HepG2 (cell line): ENCODE results near the gene MVB12A. TPM values are rescaled to one million over a fixed set of nuclear protein-coding genes. Genes with fewer than 3 reads are reported as not detected.

Experiments
- FOXA3 ChIP-seq: IDR thresholded peaks from 2 replicates; pipeline ENCODE4 v1.6.1; 2016; ENCODE audit warnings: missing genetic modification reagents, missing compliant biosample characterization
- GATA4 ChIP-seq: sonication (generic); IDR thresholded peaks from 2 replicates; pipeline ENCODE4 v1.6.1; 2016; ENCODE audit warnings: antibody characterized with exemption, low read depth, borderline replicate concordance
- GATAD1 ChIP-seq: IDR thresholded peaks from 2 replicates; pipeline ENCODE4 v1.6.1; 2016; ENCODE audit warnings: missing genetic modification reagents, missing compliant biosample characterization
- GZF1 ChIP-seq: sonication (generic); formaldehyde crosslinking; IDR thresholded peaks from 2 replicates; pipeline ENCODE4 v1.5.1; 2020; ENCODE audit warnings: mild to moderate bottlenecking, missing genetic modification reagents
- HDAC2 ChIP-seq: sonication (generic); formaldehyde crosslinking; IDR thresholded peaks from 2 replicates; pipeline ENCODE4 v1.4.0; 2020; ENCODE audit warnings: missing genetic modification reagents
- HNF4G ChIP-seq, 2 experiments: sonication (generic) in 1 of 2; formaldehyde crosslinking in 1 of 2; IDR thresholded peaks; 2 replicates each; pipeline versions ENCODE4 v1.4.0 to v1.6.1; 2011 to 2020; ENCODE audit warnings: borderline replicate concordance in 2 of 2, low read depth in 2 of 2, mild to moderate bottlenecking in 2 of 2, low read length in 1 of 2, missing genetic modification reagents in 1 of 2, moderate library complexity in 1 of 2
- LBX2 ChIP-seq: sonication (generic); formaldehyde crosslinking; IDR thresholded peaks from 2 replicates; pipeline ENCODE4 v1.5.0; 2020; ENCODE audit warnings: missing genetic modification reagents, mild to moderate bottlenecking, borderline replicate concordance
- NR2C2 ChIP-seq: sonication (generic); formaldehyde crosslinking; IDR thresholded peaks from 2 replicates; pipeline ENCODE4 v1.4.0; 2020; ENCODE audit warnings: missing genetic modification reagents, mild to moderate bottlenecking, moderate library complexity, borderline replicate concordance
- PHF5A ChIP-seq: IDR thresholded peaks from one replicate; pipeline ENCODE4 v1.6.1; 2018; ENCODE audit warnings: low read depth, missing genetic modification reagents; ENCODE audit not compliant: unreplicated experiment
- SMARCC2 ChIP-seq: fragments of 450-650 bp; IDR thresholded peaks from 2 replicates; pipeline ENCODE4 v1.6.1; 2017; ENCODE audit warnings: antibody characterized with exemption, mild to moderate bottlenecking
- TCF7 ChIP-seq: sonication (generic); IDR thresholded peaks from 2 replicates; pipeline ENCODE4 v1.6.1; 2016; ENCODE audit warnings: antibody characterized with exemption, low read depth
- THAP9 ChIP-seq: sonication (generic); formaldehyde crosslinking; IDR thresholded peaks from 2 replicates; pipeline ENCODE4; 2020; ENCODE audit warnings: missing genetic modification reagents, mild to moderate bottlenecking, borderline replicate concordance
- THYN1 ChIP-seq: sonication (generic); formaldehyde crosslinking; IDR thresholded peaks from 2 replicates; pipeline ENCODE4 v1.8.1; 2023; ENCODE audit warnings: low read depth, mild to moderate bottlenecking, moderate library complexity, missing genetic modification reagents, borderline replicate concordance
- YEATS2 ChIP-seq: sonication (generic); formaldehyde crosslinking; IDR thresholded peaks from 2 replicates; pipeline ENCODE4 v1.4.0; 2020; ENCODE audit warnings: missing genetic modification reagents, borderline replicate concordance
- YEATS4 ChIP-seq: sonication (generic); formaldehyde crosslinking; IDR thresholded peaks from 2 replicates; pipeline ENCODE4 v1.4.0; 2020; ENCODE audit warnings: missing genetic modification reagents, borderline replicate concordance
- ZEB1 ChIP-seq: IDR thresholded peaks from 2 replicates; pipeline ENCODE4 v1.6.1; 2012; ENCODE audit warnings: mild to moderate bottlenecking, low read depth, inconsistent platforms; ENCODE audit not compliant: insufficient replicate concordance
- ZNF10 ChIP-seq: sonication (generic); formaldehyde crosslinking; IDR thresholded peaks from 2 replicates; pipeline ENCODE4 v1.4.0; 2020; ENCODE audit warnings: mild to moderate bottlenecking, low read depth, missing genetic modification reagents, borderline replicate concordance
- ZNF17 ChIP-seq: sonication (generic); formaldehyde crosslinking; IDR thresholded peaks from 2 replicates; pipeline ENCODE4 v1.5.0; 2020; ENCODE audit warnings: mild to moderate bottlenecking, missing genetic modification reagents
- ZNF567 ChIP-seq: sonication (generic); formaldehyde crosslinking; IDR thresholded peaks from 2 replicates; pipeline ENCODE4 v1.8.1; 2023; ENCODE audit warnings: mild to moderate bottlenecking, missing genetic modification reagents, borderline replicate concordance
- ZNF770 ChIP-seq: sonication (generic); formaldehyde crosslinking; IDR thresholded peaks from 2 replicates; pipeline ENCODE4 v1.5.0; 2020; ENCODE audit warnings: mild to moderate bottlenecking, missing genetic modification reagents
- polyA plus RNA-seq, 8 experiments: library from polyadenylated mRNA; depleted of rRNA in 3 of 8; stranded (reverse) in 7 of 8; unstranded in 1 of 8; fragments of >200 nt; fragmentation: Illumina TruSeq in 4 of 8; extraction: Trizol in 4 of 8; gene quantifications; 2 replicates each; pipeline versions ENCODE4 v1.2.1 to v1.2.3, GENCODE V29; 2011 to 2016; ENCODE audit warnings: low read depth in 4 of 8, missing spikeins in 1 of 8, mixed read lengths in 1 of 8; ENCODE audit not compliant: insufficient read depth in 1 of 8
- total RNA-seq, 5 experiments: library from RNA; depleted of rRNA; stranded (reverse); fragments of >200 nt; fragmentation: Illumina TruSeq; extraction: Trizol; gene quantifications; 2 replicates each; pipeline ENCODE4 v1.2.3, GENCODE V29; 2016; ENCODE audit warnings: low read depth in 1 of 5

MVB12A gene
- total and polyA plus RNA-seq, 2 of the 13 experiments (the other 11 are each of a cell fraction or from before 2014, with no cell fraction given), result 35.7 to 36.1 TPM

GRCh38 chr19:17405250-17406045, 14.4 kb upstream of the MVB12A start, which contains the start of gene BST2 (continued):
- TF ChIP-seq ZNF770 (CRISPR knock-in tag) (peak; percentile 60), GATA4 (peak; percentile 69; the same call in 1 of the 2 replicates), GZF1 (no peak), ZNF10 (CRISPR knock-in tag) (no peak), NR2C2 (peak; percentile 46; the same call in 1 of the 2 replicates), YEATS4 (CRISPR knock-in tag) (peak; percentile 68; the same call in 1 of the 2 replicates), TCF7 (no peak), ZEB1 (peak; percentile 79), ZNF567 (CRISPR knock-in tag) (peak; percentile 58; the same call in 1 of the 2 replicates), THYN1 (CRISPR knock-in tag) (no peak), YEATS2 (CRISPR knock-in tag) (peak; percentile 76; the same call in 1 of the 2 replicates), FOXA3 (peak; percentile 29), ZNF17 (CRISPR knock-in tag) (no peak), LBX2 (CRISPR knock-in tag) (no peak), GATAD1 (peak; percentile 15; the same call in 1 of the 2 replicates), HDAC2 (CRISPR knock-in tag) (peak; percentile 72), PHF5A (CRISPR knock-in tag) (peak; percentile 33), THAP9 (CRISPR knock-in tag) (0 out of 2 replicates have a peak, but pooled peaks have one; percentile 38), HNF4G (IDR thresholded peaks at IDR 0.05; ENCODE audit: borderline replicate concordance, low read depth, low read length) (no peak), HNF4G (CRISPR knock-in tag; IDR thresholded peaks at IDR 0.05; ENCODE audit: borderline replicate concordance, low read depth) (no peak), SMARCC2 (no peak)
